HEK293 (cell line): ENCODE results near the gene GPR4.

ENCODE experiments used
- CTCF ChIA-PET: fragments of 350-600 bp; formaldehyde crosslinking; extraction: SDS; loops from one replicate; lab custom pipeline; 2021; ENCODE audit warnings: antibody characterized with exemption; lab: Yijun Ruan, JAX
- POLR2A ChIA-PET: fragments of 300-600 bp; formaldehyde crosslinking; extraction: SDS; loops from one replicate; lab custom pipeline; 2020; ENCODE audit warnings: antibody characterized with exemption, inconsistent platforms; lab: Yijun Ruan, JAX
- H3K27ac ChIP-seq: fragments of 200-500 bp; sonication (Bioruptor generic); 2 replicates; pipeline ENCODE4 v1.5.1; 2014; ENCODE audit warnings: low read depth, low read length, control low read depth, inconsistent platforms; ENCODE audit errors: extremely low read depth
- H3K36me3 ChIP-seq, 2 experiments: fragments of 200-500 bp in 1 of 2; sonication (Bioruptor generic) in 1 of 2; 1 replicate in 1 of 2; 2 replicates in 1 of 2; pipeline ENCODE4 v1.5.1; 2014 to 2017; ENCODE audit warnings: inconsistent platforms in 2 of 2, low read length in 2 of 2; ENCODE audit not compliant: control insufficient read depth in 2 of 2, insufficient read depth in 1 of 2
- H3K4me1 ChIP-seq: fragments of 200-500 bp; sonication (Bioruptor generic); 2 replicates; pipeline ENCODE4 v1.5.1; 2014; ENCODE audit warnings: mild to moderate bottlenecking, low read length, inconsistent platforms; ENCODE audit not compliant: control insufficient read depth, insufficient read depth
- H3K4me3 ChIP-seq: 2 replicates; pipeline ENCODE4 v1.5.1; 2011; ENCODE audit warnings: low read depth, mild to moderate bottlenecking, control low read depth, low read length, moderate library complexity
- H3K9me3 ChIP-seq: fragments of 200-500 bp; sonication (Bioruptor generic); 2 replicates; pipeline ENCODE4 v1.5.1; 2014; ENCODE audit warnings: low read depth, low read length, inconsistent platforms; ENCODE audit not compliant: control insufficient read depth, insufficient read depth
- SCRT2 ChIP-seq: fragments of 450-650 bp; formaldehyde crosslinking; IDR thresholded peaks from 2 replicates; pipeline ENCODE4 v1.5.1; 2016; ENCODE audit warnings: missing biosample characterization, missing genetic modification characterization
- WT1 ChIP-seq: fragments of 450-650 bp; formaldehyde crosslinking; IDR thresholded peaks from 2 replicates; pipeline ENCODE4 v1.5.1; 2016; ENCODE audit warnings: missing biosample characterization, missing genetic modification characterization
- ZNF169 ChIP-seq: fragments of 450-650 bp; formaldehyde crosslinking; IDR thresholded peaks from 2 replicates; pipeline ENCODE4 v1.5.1; 2016; ENCODE audit warnings: missing biosample characterization, missing genetic modification characterization
- ZNF341 ChIP-seq: fragments of 450-650 bp; formaldehyde crosslinking; IDR thresholded peaks from 2 replicates; pipeline ENCODE4; 2016; ENCODE audit warnings: low read depth, missing biosample characterization, missing genetic modification characterization
- ZNF707 ChIP-seq: fragments of 450-650 bp; formaldehyde crosslinking; IDR thresholded peaks from 2 replicates; pipeline ENCODE4 v1.5.1; 2016; ENCODE audit warnings: missing biosample characterization, missing genetic modification characterization
- ZNF830 ChIP-seq: fragments of 450-650 bp; IDR thresholded peaks from 2 replicates; pipeline ENCODE4 v1.5.0; 2018; ENCODE audit warnings: missing biosample characterization, missing genetic modification characterization, low read depth, mild to moderate bottlenecking, moderate library complexity
- ZSCAN16 ChIP-seq: fragments of 450-650 bp; formaldehyde crosslinking; IDR thresholded peaks from 2 replicates; pipeline ENCODE4 v1.5.1; 2016; ENCODE audit warnings: missing biosample characterization, missing genetic modification characterization
- TF ChIP-seq, protein P1 (sequence below): fragments of 450-650 bp; formaldehyde crosslinking; IDR thresholded peaks from 2 replicates; pipeline ENCODE4 v1.5.1; 2016; ENCODE audit warnings: missing biosample characterization, missing genetic modification characterization
- TF ChIP-seq, protein P2 (sequence below): fragments of 450-650 bp; formaldehyde crosslinking; IDR thresholded peaks from 2 replicates; pipeline ENCODE4 v1.5.1; 2017; ENCODE audit warnings: missing biosample characterization, mild to moderate bottlenecking, missing genetic modification characterization, moderate library complexity

The GPR4 gene

DNA sequence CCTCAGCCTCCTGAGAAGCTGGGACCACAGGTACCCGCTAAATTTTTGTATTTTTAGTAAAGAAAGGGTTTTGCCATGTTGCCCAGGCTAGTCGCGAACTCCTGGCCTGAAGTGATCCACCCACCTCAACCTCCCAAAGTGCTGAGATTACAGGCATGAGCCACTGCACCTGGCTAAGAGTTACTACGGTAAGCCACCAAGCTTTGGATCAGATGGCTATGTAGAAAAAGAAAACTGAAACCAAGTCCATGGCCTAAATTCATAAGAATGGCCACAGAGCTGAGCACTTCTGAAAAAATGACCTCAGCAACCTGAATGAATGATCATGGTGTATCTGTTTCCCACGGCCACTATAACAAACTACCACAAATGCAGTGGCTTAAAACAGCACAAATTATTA lies 26.8 kb downstream of the GPR4 start:
- peaks cover 4% of the 10 kb centered on the region for H3K4me1 ChIP-seq
- peak overlapping the region; percentile 41; the same call in 1 of the 2 replicates for H3K27ac ChIP-seq
- TF ChIP-seq ZNF707 (tag by site-specific recombination), result no peak
- TF ChIP-seq, protein P1, sequence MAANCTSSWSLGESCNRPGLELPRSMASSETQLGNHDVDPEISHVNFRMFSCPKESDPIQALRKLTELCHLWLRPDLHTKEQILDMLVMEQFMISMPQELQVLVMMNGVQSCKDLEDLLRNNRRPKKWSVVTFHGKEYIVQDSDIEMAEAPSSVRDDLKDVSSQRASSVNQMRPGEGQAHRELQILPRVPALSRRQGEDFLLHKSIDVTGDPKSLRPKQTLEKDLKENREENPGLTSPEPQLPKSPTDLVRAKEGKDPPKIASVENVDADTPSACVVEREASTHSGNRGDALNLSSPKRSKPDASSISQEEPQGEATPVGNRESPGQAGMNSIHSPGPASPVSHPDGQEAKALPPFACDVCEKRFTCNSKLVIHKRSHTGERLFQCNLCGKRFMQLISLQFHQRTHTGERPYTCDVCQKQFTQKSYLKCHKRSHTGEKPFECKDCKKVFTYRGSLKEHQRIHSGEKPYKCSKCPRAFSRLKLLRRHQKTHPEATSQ (tag by site-specific recombination), result no peak
- no peak for TF ChIP-seq ZSCAN16 (tag by site-specific recombination)
- TF ChIP-seq, protein P2, sequence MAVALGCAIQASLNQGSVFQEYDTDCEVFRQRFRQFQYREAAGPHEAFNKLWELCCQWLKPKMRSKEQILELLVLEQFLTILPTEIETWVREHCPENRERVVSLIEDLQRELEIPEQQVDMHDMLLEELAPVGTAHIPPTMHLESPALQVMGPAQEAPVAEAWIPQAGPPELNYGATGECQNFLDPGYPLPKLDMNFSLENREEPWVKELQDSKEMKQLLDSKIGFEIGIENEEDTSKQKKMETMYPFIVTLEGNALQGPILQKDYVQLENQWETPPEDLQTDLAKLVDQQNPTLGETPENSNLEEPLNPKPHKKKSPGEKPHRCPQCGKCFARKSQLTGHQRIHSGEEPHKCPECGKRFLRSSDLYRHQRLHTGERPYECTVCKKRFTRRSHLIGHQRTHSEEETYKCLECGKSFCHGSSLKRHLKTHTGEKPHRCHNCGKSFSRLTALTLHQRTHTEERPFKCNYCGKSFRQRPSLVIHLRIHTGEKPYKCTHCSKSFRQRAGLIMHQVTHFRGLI (tag by site-specific recombination), result no peak
- TF ChIP-seq SCRT2 (tag by site-specific recombination), result no peak
- TF ChIP-seq WT1 (tag by site-specific recombination), result no peak
- TF ChIP-seq, all 188 proteins: peak for 0
- POLR2A ChIA-PET, result no interaction called here
- H3K9me3 ChIP-seq, result no peaks in the 10 kb centered on the region
- no peaks in the 10 kb centered on the region; a peak in 1 of 3 replicates for H3K36me3 ChIP-seq
- no peak overlapping the region for H3K4me3 ChIP-seq
- CTCF ChIA-PET, result interaction anchor here (0.8 to 1.7 kb wide), 4 partner anchors 17 to 105 kb away, joined by 3 to 7 read pairs (median 6); no protein-coding TSS in a partner anchor

DNA sequence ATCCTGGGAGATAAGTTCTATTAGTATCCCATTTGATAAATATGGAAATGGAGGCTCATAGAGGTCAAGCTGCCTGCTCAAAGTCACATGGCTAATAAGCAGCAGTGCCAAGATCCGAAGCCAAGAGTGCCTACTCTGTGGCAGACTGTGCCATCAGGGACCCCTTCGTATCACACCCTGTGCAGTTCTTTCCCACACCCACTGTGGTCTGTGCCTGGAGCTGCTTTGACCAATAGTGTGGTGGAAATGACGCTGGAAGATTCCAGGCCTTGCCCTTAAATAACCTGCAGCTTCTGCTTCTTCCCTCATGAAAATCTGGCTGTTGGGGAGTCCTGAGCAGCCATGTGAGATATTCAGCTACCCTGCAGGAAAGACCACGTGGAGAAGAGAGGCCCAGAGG lies 27.5 kb downstream of the GPR4 start:
- TF ChIP-seq ZNF169 (tag by site-specific recombination) (no peak), ZNF341 (tag by site-specific recombination) (no peak), ZNF830 (tag by site-specific recombination) (no peak)
- Histone ChIP-seq H3K4me3 (no peak overlapping the region), H3K36me3 (no peaks in the 10 kb centered on the region; a peak in 1 of 3 replicates), H3K4me1 (peaks cover 4% of the 10 kb centered on the region), H3K9me3 (no peaks in the 10 kb centered on the region), H3K27ac (0 out of 2 replicates have a peak overlapping the region, but pooled peaks have one; percentile 41)
- CTCF ChIA-PET, result interaction anchor here (1.1 to 1.7 kb wide), 2 partner anchors 16 to 50 kb away, joined by 5 to 7 read pairs; no protein-coding TSS in a partner anchor
- POLR2A ChIA-PET, result interaction anchor here (0.7 kb wide), 1 partner anchor 78 kb away, joined by 4 read pairs; no protein-coding TSS in a partner anchor

DNA sequence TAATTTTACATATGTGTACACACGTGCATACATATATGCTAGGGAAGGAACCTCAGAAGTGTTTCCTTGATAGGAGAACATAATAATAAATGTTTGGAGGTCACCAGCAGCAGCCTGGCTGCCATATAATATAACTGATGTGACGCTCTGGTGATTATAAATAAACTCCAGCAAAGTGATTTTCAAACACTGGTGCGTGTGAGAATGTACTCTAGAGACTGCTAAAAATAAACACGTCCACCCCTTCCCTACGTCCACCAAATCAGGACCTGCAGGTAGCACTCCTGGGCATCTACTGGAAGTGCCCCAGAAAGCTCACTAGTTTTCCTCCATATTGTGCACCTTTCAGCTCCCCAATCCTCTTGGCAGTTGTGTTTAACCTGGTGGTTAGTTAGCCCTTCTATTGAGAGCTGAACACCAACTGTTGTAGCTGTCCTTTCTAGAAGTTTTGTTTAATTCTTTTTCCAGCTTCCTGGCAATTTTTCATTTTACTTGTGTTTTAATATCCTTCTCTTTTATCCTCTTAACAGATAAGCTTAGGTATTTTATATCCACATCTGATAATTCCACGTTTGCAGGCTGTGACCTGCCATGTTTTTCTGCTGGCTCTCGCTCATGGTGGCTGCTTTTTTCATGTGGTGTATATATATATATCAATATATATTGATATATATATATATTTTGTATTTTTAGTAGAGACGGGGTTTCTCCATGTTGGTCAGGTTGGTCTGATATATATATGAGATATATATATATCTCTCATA lies 30.4 kb downstream of the GPR4 start:
- H3K4me3 ChIP-seq, result no peak overlapping the region
- no peaks in the 10 kb centered on the region for H3K9me3 ChIP-seq
- ChIA-PET CTCF (interaction anchor here (0.5 to 4.8 kb wide), 6 partner anchors 12 to 77 kb away, joined by 3 to 46 read pairs (median 4); no protein-coding TSS in a partner anchor), POLR2A (no interaction called here)
- H3K4me1 ChIP-seq, result peaks cover 7% of the 10 kb centered on the region
- TF ChIP-seq ZSCAN16 (tag by site-specific recombination), result no peak
- TF ChIP-seq, protein P2 (tag by site-specific recombination), result peak; percentile 61; the same call in 1 of the 2 replicates
- H3K27ac ChIP-seq, result no peak overlapping the region
- H3K36me3 ChIP-seq, result no peaks in the 10 kb centered on the region; a peak in 1 of 3 replicates
